ENCODE data around the gene SH3TC1.

GRCh38 chr4:8164687-8165086 is 34.4 kb upstream of the SH3TC1 start:
- TF ChIP-seq POLR2AphosphoS2 (conservative IDR thresholded peaks at IDR 0.05; ENCODE audit: low read length) (no peak), POLR2A (IDR thresholded peaks at IDR 0.05; ENCODE audit: low read length) (no peak), CBX2 (IDR thresholded peaks at IDR 0.05; ENCODE audit: borderline replicate concordance, low read depth) (no peak), USF2 (IDR thresholded peaks at IDR 0.05) (no peak), MAX (IDR thresholded peaks at IDR 0.05) (no peak), CEBPB (IDR thresholded peaks at IDR 0.05) (no peak), CTCF (IDR thresholded peaks at IDR 0.05) (no peak), RFX5 (IDR thresholded peaks at IDR 0.05) (no peak), EP300 (IDR thresholded peaks at IDR 0.05) (no peak), CBX8 (IDR thresholded peaks at IDR 0.05) (no peak), TP53 (CRISPR knock-in tag; IDR thresholded peaks at IDR 0.05) (no peak), ZNF302 (CRISPR knock-in tag; IDR thresholded peaks at IDR 0.05) (no peak), HDAC2 (IDR thresholded peaks at IDR 0.05) (no peak), ELK1 (IDR thresholded peaks at IDR 0.05; ENCODE audit: low read depth, low read length) (no peak)
